OCI-LY1 (cell line): Measurements from ENCODE around the gene BTN3A1.

Experiments
- CTCF ChIP-seq: fragments of 200-600 bp; sonication (generic), shearing (Covaris generic); IDR thresholded peaks from 2 replicates; pipeline ENCODE4 v1.5.1; 2017; ENCODE audit warnings: mild to moderate bottlenecking, antibody characterized with exemption, low read length, moderate library complexity, mixed read lengths
- EZH2 ChIP-seq: fragments of 200-600 bp; sonication (generic), shearing (Covaris generic); IDR thresholded peaks from 2 replicates; pipeline ENCODE4 v1.8.0; 2017; ENCODE audit warnings: borderline replicate concordance, mixed run types, mild to moderate bottlenecking, antibody characterized with exemption, low read length, moderate library complexity, mixed read lengths

GRCh38 chr6:26445934-26446667 is 44.0 kb downstream of the BTN3A1 start:
- TF ChIP-seq CTCF (no peak), EZH2 (no peak)
